Astrocyte (in vitro differentiated cells and primary cell): Measurements from ENCODE around the gene GTPBP10. TPM values are rescaled to one million over a fixed set of nuclear protein-coding genes. Genes with fewer than 3 reads are reported as not detected.

ENCODE experiments used
- DNase-seq: peaks from one replicate; pipeline ENCODE4 v3.0.0-alpha.2; 2010; ENCODE audit warnings: low read depth
- FAIRE-seq: peaks from 2 replicates; lab custom pipeline; 2011; peaks lifted over from hg19 to GRCh38; lab: Jason Lieb, UNC
- H2AFZ ChIP-seq: 2 replicates; pipeline ENCODE4 v1.6.0; 2012; ENCODE audit warnings: low read depth, low read length, inconsistent platforms
- H3K27ac ChIP-seq: 2 replicates; pipeline ENCODE4 v1.5.1; 2011; ENCODE audit warnings: low read depth, low read length, inconsistent platforms
- H3K27me3 ChIP-seq: 2 replicates; pipeline ENCODE4 v1.6.0; 2011; ENCODE audit warnings: low read length, inconsistent platforms; ENCODE audit not compliant: insufficient read depth
- H3K36me3 ChIP-seq: 2 replicates; pipeline ENCODE4 v1.5.1; 2011; ENCODE audit warnings: low read length, inconsistent platforms; ENCODE audit not compliant: insufficient read depth
- H3K4me1 ChIP-seq: 2 replicates; pipeline ENCODE4 v1.5.1; 2011; ENCODE audit warnings: low read length, inconsistent platforms; ENCODE audit not compliant: insufficient read depth
- H3K4me2 ChIP-seq: 2 replicates; pipeline ENCODE4 v1.6.0; 2012; ENCODE audit warnings: low read length, inconsistent platforms
- H3K4me3 ChIP-seq: 2 replicates; pipeline ENCODE4 v1.5.1; 2011; ENCODE audit warnings: low read depth, mild to moderate bottlenecking, low read length, inconsistent platforms; ENCODE audit not compliant: insufficient read depth
- H3K79me2 ChIP-seq: 2 replicates; pipeline ENCODE4 v1.6.0; 2012; ENCODE audit warnings: mild to moderate bottlenecking, low read length, inconsistent platforms; ENCODE audit not compliant: insufficient read depth
- H3K9ac ChIP-seq: 2 replicates; pipeline ENCODE4 v1.6.0; 2012; ENCODE audit warnings: mild to moderate bottlenecking, low read length, inconsistent platforms
- H3K9me3 ChIP-seq: 2 replicates; pipeline ENCODE4 v1.5.1; 2012; ENCODE audit warnings: low read depth, mild to moderate bottlenecking, low read length, inconsistent platforms; ENCODE audit not compliant: insufficient read depth
- H4K20me1 ChIP-seq: 2 replicates; pipeline ENCODE4 v1.6.0; 2012; ENCODE audit warnings: low read length, inconsistent platforms; ENCODE audit not compliant: insufficient read depth
- H3K27ac Mint-ChIP-seq: one replicate; pipeline ENCODE4 v1.8.0; 2021; ENCODE audit warnings: mild to moderate bottlenecking, mixed read lengths; ENCODE audit not compliant: unreplicated experiment
- H3K27me3 Mint-ChIP-seq: one replicate; pipeline ENCODE4 v1.8.0; 2021; ENCODE audit warnings: low read depth, mixed read lengths; ENCODE audit not compliant: unreplicated experiment
- H3K36me3 Mint-ChIP-seq: one replicate; pipeline ENCODE4 v1.8.0; 2021; ENCODE audit warnings: low read depth, mixed read lengths; ENCODE audit not compliant: unreplicated experiment
- H3K4me1 Mint-ChIP-seq: one replicate; pipeline ENCODE4 v1.8.0; 2021; ENCODE audit warnings: low read depth, mixed read lengths; ENCODE audit not compliant: unreplicated experiment
- H3K4me3 Mint-ChIP-seq: one replicate; pipeline ENCODE4 v1.8.0; 2021; ENCODE audit warnings: mild to moderate bottlenecking, moderate library complexity, mixed read lengths; ENCODE audit not compliant: unreplicated experiment
- H3K9me3 Mint-ChIP-seq: one replicate; pipeline ENCODE4 v1.8.0; 2021; ENCODE audit warnings: mild to moderate bottlenecking, mixed read lengths; ENCODE audit not compliant: unreplicated experiment
- EZH2 ChIP-seq: IDR thresholded peaks from 2 replicates; pipeline ENCODE4 v1.6.1; 2012; ENCODE audit warnings: mild to moderate bottlenecking, low read length, inconsistent platforms; ENCODE audit not compliant: insufficient read depth
- total RNA-seq: library from RNA; stranded (reverse); gene quantifications from 2 replicates; pipeline ENCODE4 v1.2.1, GENCODE V29; 2021
- TF ChIP-seq, protein P1 (sequence below): IDR thresholded peaks from 2 replicates; pipeline ENCODE4 v1.5.1; 2011; ENCODE audit warnings: low read depth, mild to moderate bottlenecking, inconsistent platforms, low read length, moderate library complexity; ENCODE audit not compliant: insufficient read depth

GTPBP10 gene
- total RNA-seq, 1 donor from 2014 or later, result 18.9 TPM

DNA sequence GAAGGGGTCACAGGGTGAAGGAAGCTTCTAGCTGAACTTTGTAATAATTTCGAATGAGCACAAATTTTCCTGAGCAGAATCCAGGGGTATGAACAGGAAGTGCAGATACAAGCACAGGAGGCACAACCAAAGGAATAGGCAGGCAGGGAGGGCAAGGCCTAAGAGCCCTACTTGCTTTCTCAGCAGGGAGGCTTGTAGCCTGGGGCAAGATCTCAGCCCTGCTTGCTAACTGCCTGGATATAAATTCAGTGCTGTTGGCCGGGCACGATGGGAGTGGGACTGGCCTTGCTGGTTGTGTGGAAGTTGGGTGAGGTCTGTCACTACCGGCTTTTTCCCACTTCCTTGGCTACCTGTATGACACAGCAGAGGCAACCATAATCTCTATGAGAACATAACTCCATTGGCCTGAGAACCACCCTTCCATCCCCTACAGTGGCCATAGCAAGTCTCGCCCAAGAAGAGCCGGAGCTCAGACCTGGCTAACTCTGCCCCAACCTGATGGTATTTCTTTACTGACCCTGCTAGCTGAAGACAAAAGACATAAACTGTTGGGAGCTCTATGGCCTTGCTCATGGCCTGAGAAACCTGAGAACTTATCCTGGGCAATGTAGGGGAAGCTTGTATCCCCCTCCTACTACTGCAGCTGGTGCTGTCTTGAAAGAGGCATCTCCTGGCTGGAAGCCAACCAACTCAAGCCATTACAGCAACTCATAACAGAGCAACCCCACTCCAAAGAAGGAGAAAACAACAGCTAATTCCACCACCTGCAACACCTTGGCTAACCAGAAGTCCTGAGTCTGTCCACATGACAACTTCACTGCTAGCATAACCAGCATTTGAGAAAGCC lies 84.3 kb downstream of the GTPBP10 start:
- no peak for FAIRE-seq

DNA sequence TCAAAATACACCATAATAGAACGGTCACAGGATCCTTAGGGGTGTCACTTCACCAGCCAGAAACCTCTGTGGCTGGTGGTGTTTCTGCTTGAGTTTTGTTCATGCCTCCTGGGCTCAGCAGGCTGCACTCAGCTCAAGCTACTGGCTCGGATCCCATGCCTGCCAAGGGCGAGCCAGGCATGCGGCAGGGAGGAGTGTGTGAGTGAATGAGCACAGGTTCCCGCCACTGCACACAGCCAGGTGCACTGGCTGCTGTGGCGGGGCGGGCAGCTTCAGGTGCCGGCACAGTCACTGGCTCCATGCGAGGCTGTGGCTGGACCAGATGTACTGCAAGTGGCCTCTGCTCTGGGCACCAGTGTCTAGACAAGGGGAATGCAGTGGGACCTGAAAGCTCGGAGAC lies 86.2 kb downstream of the GTPBP10 start:
- Mint-ChIP-seq H3K27me3 (no peaks in the 10 kb centered on the region), H3K9me3 (no peaks in the 10 kb centered on the region), H3K36me3 (no peaks in the 10 kb centered on the region), H3K27ac (no peak overlapping the region), H3K4me1 (peaks cover 4% of the 10 kb centered on the region), H3K4me3 (no peak overlapping the region)
- Histone ChIP-seq H3K4me2 (no peak overlapping the region), H3K27ac (no peak overlapping the region), H3K4me1 (no peaks in the 10 kb centered on the region), H2AFZ (no peak overlapping the region), H3K9ac (no peak overlapping the region), H3K9me3 (peaks cover 14% of the 10 kb centered on the region), H3K4me3 (no peak overlapping the region), H4K20me1 (no peaks in the 10 kb centered on the region), H3K79me2 (no peaks in the 10 kb centered on the region), H3K27me3 (no peaks in the 10 kb centered on the region), H3K36me3 (no peaks in the 10 kb centered on the region)
- FAIRE-seq (no peak), DNase-seq (no peak)
- TF ChIP-seq, protein P1, sequence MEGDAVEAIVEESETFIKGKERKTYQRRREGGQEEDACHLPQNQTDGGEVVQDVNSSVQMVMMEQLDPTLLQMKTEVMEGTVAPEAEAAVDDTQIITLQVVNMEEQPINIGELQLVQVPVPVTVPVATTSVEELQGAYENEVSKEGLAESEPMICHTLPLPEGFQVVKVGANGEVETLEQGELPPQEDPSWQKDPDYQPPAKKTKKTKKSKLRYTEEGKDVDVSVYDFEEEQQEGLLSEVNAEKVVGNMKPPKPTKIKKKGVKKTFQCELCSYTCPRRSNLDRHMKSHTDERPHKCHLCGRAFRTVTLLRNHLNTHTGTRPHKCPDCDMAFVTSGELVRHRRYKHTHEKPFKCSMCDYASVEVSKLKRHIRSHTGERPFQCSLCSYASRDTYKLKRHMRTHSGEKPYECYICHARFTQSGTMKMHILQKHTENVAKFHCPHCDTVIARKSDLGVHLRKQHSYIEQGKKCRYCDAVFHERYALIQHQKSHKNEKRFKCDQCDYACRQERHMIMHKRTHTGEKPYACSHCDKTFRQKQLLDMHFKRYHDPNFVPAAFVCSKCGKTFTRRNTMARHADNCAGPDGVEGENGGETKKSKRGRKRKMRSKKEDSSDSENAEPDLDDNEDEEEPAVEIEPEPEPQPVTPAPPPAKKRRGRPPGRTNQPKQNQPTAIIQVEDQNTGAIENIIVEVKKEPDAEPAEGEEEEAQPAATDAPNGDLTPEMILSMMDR, result no peak
- no peak for TF ChIP-seq EZH2

More for the DNA sequence above, 84.3 kb downstream of the GTPBP10 start:
- H3K79me2 ChIP-seq, result no peaks in the 10 kb centered on the region
- H2AFZ ChIP-seq, result no peak overlapping the region
- no peak overlapping the region for H3K9ac ChIP-seq
- Mint-ChIP-seq H3K36me3 (no peaks in the 10 kb centered on the region), H3K9me3 (no peaks in the 10 kb centered on the region), H3K4me3 (no peak overlapping the region), H3K27me3 (no peaks in the 10 kb centered on the region), H3K27ac (no peak overlapping the region), H3K4me1 (peaks cover 4% of the 10 kb centered on the region)
- H4K20me1 ChIP-seq, result no peaks in the 10 kb centered on the region
- H3K4me3 ChIP-seq, result no peak overlapping the region
- no peak overlapping the region for H3K4me2 ChIP-seq
- no peaks in the 10 kb centered on the region for H3K4me1 ChIP-seq
- no peak overlapping the region for H3K27ac ChIP-seq
- no peaks in the 10 kb centered on the region for H3K36me3 ChIP-seq
- TF ChIP-seq EZH2, result no peak
- TF ChIP-seq, protein P1, result no peak
- no peaks in the 10 kb centered on the region for H3K27me3 ChIP-seq
- H3K9me3 ChIP-seq, result peaks cover 14% of the 10 kb centered on the region
- DNase-seq, result no peak

DNA sequence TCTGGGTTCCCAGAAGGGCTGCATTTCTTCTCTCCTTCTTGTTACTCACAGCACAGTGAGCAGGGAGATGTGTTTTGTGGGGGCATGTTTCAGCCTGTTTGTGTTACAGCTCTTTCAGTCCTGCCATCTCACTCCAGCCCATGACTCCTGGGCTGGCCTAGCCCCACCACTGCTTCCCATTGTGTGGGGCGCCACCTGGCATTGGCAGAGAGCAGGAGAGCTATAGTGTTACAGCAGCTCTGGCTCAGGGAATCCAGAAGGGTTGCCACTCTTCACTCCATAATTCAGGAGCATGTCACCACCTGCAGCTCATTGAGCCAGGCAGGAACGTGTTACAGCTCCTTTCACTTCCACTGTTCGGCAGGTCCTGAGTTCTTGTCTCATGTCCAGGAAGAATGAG lies 86.7 kb downstream of the GTPBP10 start:
- FAIRE-seq, result no peak
- no peak overlapping the region for H3K27ac ChIP-seq
- no peaks in the 10 kb centered on the region for H3K79me2 ChIP-seq
- H3K36me3 ChIP-seq, result no peaks in the 10 kb centered on the region
- no peak overlapping the region for H3K4me2 ChIP-seq
- Mint-ChIP-seq H3K4me3 (no peak overlapping the region), H3K4me1 (peaks cover 4% of the 10 kb centered on the region), H3K9me3 (no peaks in the 10 kb centered on the region), H3K27ac (no peak overlapping the region), H3K36me3 (no peaks in the 10 kb centered on the region), H3K27me3 (no peaks in the 10 kb centered on the region)
- H2AFZ ChIP-seq, result no peak overlapping the region
- DNase-seq, result no peak
- no peaks in the 10 kb centered on the region for H3K4me1 ChIP-seq
- H3K9me3 ChIP-seq, result peaks cover 14% of the 10 kb centered on the region
- TF ChIP-seq, protein P1, result no peak
- no peak overlapping the region for H3K4me3 ChIP-seq
- no peaks in the 10 kb centered on the region for H3K27me3 ChIP-seq
- no peak overlapping the region for H3K9ac ChIP-seq
- H4K20me1 ChIP-seq, result no peaks in the 10 kb centered on the region
